Midbrain (tissue), 1 donor: Measurements from ENCODE around the gene ERVK3-1.

Source experiments
- DNase-seq: peaks from one replicate; lab custom pipeline; 2025; lab: John Stamatoyannopoulos, UW

The ERVK3-1 gene

DNA sequence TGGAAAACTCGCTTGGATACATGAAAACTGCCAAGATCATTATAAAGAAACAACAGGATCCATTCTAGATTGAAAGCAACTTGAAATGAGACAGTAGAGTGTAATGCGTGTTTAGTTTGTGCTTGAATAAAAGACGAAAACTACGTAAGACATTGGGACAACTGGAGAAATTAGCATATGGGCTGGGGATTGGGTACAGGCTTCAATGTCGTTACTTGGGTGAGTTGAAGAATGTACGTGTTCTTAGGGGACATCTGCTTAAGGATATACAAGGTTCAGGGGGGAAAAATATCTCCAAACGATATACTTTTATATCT lies 471 bp upstream of the ERVK3-1 start:
- no peak for DNase-seq

DNA sequence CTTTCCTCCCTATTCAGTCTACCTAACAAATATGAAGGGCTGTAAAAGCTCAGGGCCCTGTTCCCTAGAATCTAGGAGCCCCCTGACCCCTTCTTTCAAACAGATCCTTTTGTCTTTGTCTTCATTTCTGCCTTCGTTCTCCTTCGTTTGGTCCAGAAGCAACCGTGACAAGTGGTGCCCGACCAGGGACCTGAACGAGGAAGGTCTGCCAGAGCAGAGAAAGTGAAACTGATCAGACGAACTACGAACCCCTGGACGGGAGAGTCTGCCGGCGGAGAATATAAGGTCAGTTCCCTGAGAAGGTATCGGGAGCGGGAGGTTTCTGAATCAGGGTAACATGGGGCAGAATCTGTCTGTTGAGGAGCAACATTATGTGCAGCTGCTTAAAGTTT lies 751 bp downstream of the ERVK3-1 start:
- DNase-seq = no peak

DNA sequence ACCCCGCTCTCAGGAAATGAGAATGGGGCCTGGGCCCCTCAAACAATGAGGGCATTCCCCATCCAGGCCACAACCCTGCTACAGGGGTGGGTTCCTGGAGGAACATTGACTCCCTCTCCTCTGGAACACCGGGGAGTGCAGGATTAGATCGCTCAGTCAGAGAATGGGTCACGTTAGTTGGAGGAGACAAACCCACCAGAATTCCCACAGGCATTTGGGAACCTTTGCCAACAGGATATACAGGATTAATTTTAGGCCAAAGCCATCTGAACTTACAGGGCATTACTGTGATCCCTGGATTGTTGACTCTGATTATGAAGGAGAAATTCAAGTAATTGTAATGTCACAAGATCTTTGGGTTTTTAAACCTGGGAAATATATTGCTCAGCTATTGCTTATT lies 2.6 kb downstream of the ERVK3-1 start:
- no peak for DNase-seq

DNA sequence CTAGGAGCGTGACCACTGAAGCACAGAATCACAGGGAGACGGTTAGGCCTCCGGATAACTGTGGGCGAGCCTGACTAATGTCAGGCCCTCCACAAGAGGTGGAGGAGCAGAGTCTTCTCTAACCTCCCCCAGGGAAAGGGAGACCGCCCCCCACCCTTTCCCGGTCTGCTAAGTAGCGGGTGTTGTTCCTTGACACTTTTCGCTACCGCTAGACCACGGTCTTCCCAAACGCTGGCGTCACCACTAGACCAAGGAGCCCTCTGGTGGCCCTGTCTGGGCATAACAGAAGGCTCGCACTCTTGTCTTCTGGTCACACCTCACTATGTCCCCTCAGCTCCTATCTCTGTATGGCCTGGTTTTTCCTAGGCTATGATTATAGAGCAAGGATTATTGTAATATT lies 5.5 kb downstream of the ERVK3-1 start:
- peak; percentile 14 for DNase-seq

DNA sequence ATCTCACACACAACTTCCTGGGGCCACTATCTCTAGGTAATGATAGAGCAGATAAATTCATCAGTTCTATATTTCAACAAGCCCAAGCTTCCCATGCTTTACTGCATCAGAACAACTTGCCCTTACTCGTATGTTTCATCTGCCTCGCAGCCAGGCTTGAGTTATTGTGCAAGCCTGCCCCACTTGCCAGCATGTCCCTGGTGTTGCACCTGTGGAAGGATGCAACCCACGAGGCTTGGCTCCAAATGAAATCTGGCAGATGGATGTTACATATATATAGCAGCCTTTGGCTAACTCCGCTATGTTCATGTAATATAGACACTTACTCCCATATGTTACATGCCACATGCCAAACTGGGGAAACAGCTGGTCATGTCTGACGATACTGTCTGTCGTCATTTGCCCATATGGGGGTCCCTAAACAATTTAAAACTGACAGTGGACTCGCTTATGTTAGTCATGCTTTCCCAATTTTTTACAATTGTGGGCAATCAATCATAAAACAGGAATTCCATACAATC lies 6.2 kb downstream of the ERVK3-1 start:
- DNase-seq = no peak

DNA sequence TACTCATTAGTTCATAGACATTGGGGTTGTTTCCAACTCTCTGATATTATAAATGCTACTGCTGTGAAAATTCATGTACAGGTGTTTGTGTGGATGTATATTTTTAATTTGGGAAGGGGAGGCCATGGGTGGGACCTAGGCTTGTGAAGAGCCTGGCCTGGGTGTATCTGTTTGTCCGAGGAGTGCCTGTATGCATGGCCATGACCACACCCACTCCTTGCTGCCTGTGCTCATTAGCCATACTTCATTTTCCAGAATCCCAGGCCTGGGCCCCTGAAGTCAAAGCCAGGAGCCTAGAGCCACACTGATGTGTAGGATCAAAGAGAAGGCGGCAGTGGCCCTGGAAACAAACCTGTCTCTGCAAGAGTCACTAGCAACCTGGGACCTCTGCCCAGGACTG lies 10.4 kb downstream of the ERVK3-1 start:
- no peak for DNase-seq

DNA sequence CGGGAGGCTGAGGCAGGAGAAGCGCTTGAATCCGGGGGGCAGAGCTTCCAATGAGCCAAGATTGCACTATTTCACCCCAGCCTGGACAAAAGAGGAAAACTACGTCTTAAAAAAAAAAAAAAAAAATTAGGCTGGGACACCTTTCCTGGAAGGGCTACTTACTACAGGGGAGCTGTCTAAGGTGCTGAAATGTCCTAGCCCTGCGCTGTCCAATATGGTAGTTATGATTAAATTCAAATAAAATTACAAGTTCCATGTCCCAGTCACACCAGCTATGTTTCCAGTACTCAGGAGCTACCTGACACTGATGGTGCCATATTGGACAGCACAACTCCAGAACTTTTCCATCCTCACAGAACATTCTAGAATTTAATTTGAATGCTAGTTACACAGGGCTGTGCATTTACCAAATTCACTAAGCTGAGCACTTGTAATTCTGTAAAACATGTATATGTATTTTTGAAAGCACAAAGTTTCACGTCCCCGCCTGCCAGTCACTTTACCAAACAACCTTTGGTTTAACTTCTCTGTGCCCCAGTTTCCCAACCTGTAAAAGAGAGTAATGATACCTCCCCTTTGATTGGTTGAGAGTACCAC lies 12.4 kb downstream of the ERVK3-1 start:
- DNase-seq = no peak

DNA sequence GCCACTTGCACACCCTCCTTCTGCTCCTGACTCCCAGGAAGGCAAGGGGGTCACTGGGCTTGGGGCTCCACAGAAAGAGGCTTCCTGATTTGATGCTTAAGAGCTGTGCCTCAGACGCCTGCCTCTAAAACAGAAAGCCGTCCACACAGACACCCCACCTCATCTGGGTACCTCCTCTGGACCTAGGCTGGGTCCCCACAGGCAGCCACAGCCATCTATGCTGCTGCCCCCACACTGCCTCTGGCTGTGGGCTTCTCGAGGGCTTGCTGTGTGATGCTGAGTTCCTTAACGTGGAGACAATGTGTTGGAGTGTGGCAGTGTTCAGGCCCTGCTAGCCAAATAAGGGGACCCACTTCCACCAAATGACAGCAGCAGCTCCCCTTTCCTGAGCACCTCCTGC lies 13.1 kb downstream of the ERVK3-1 start:
- no peak for DNase-seq

DNA sequence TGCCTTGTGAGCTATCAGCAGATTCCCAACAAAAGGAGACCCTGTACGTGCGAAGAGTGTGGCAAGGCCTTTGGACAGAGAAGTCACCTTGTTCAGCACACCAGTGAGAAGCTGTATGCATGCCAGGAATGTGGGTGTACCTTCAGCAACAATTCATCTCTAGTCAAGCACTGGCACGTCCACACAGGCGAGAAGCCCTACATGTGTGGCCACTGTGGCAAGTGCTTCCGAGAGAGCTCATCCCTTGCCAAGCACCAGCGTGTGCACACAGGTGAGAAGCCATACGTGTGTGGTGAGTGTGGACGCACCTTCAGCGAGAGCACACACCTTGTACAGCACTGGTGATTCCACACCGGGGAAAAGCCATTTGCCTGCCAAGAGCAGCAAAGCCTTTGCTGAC lies 14.1 kb downstream of the ERVK3-1 start:
- DNase-seq = no peak

DNA sequence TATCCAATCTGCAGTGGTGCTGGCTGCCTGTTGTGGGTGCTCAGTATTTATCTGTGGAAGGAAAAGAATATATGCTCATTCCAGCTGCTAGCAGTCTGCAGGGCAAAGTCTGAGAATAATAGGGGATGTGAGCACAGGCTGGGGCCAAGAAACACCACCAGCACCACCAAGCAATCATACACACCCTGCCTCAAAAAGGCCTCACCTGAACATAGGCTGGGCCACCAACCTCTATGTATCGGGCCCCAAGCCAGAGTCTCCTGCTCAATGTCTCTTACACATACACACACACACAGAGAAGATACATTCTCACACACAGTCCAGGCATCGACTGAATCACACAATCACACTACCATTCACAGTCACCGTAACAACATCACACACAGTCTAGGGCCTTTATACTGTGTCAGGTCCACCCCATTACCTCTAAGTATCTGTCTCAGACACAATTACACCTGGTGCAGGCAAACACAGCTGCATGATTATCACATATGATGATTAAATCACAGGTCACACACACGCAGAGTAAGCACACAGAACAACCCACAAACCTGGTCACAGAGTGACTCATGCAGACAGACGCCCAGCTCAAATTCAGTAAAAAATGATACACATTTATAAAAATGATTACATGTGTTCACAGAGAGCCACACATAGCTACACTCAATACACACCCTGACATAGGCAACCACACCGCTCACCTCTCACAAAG lies 20.3 kb downstream of the ERVK3-1 start:
- no peak for DNase-seq

DNA sequence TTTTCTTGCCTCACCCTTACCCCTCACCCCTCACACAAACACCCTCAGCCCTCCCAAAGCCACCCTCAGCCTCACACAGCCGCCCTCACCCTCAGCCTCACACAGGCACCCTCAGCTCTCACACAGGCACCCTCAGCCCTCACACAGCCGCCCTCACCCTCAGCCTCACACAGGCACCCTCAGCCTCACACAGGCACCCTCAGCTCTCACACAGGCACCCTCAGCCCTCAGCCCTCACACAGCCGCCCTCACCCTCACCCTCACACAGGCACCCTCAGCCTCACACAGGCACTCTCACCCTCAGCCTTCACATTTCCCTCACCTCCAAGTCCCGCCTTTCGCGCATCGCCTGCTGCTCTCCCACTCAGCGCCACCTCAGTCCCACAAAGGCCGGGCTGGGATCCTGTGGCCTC lies 21.3 kb downstream of the ERVK3-1 start:
- no peak for DNase-seq

DNA sequence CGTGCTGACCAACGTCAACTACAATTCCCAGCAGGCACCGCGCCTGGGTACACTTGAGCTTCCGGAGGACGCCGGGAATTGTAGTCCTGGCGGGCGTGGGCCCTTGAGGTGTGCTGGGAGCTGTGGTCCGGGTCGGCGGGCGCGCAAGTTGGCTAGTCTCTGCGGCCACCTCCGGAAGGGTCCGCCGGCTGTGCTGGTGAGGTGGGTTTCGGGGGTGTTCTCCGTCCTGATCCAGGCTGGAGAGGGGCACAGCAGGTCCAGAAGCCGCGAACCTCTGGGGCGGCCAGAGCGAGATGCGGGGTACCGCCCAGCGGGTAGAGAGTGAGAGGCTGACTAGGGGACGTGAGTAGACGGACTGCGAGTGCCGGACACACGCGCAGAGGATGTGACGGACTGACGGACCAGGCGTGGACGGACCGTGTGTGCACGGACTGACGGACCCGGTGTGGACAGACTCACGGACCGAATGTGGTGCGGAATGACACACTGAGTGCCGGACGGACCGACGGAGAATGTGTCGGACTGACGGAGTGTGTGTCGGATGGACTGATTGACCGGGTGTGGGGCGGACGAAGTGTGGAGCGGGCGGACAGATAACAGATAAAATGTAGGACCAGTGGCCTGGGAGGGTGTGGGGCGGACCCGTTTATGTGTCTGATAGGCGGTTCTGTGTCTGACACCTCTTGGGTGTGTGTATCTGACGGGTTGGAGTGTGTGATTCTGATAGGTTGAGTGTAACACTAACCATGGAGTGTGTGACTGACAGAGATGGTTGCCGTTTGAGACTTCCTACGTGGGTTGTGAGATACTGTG lies 21.9 kb downstream of the ERVK3-1 start, which contains the start of gene ZSCAN22:
ZSCAN22 (plus strand) TSS at position 81 of the 813 bp plus-strand sequence. CDS start 7,809 bp downstream, outside the sequence.
- DNase-seq = peak; percentile 98

DNA sequence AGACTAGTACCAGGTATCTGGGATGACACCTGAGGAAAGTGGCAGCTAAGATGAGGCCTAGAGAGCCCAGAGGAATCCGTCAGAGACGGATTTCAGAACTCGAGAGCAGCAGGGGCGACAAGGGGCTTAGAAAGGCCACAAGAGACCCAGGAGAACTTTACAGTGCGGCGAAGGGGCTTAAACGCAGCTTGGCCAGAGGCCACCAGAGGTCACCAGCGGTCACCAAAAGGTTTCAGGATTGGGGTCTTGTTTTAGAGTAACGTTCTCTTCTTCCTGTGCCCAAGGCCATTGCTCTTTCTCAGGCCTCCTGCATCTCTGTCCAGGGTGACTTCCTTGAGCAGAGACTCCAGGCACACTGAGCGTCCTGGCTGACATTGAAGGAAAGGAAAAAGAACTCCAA lies 23.8 kb downstream of the ERVK3-1 start:
- DNase-seq = no peak

DNA sequence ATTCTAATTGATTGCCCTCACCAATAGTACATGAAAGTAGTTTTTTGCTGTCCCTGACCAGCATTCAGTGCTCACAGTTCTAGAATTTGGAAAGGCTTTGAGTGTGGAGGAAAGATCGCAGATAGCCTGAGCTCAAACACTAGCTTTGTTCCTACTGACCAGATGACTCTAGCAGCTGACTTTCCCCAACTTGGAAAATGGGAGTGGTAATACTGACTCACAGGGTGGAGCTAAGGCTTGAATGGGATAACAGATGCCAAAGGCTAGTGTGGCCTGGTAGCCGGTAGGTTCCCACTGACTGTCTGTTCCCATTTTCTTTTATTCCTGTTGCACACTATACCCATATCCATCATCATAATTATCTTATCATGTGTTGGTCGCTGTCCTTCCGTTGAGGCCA lies 25.3 kb downstream of the ERVK3-1 start:
- peak; percentile 84 for DNase-seq

DNA sequence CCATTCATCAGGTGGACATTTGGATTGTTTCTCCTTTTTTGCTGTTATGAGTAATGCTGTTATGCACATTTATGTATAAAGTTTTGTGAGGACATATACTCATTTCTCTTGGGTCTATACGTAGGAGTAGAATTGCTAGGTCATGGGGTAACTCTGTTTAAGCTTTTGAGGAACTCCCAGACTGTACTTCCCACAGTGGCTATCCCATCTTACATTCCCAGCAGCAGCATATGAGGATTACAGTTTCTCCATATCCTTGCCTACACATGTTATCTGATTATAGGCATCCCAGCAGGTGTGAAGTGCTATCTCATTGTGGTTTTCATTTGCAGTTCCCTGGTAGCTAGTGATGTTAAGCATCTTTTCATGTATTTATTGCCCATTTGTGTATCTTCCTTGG lies 27.5 kb downstream of the ERVK3-1 start:
- DNase-seq = no peak

DNA sequence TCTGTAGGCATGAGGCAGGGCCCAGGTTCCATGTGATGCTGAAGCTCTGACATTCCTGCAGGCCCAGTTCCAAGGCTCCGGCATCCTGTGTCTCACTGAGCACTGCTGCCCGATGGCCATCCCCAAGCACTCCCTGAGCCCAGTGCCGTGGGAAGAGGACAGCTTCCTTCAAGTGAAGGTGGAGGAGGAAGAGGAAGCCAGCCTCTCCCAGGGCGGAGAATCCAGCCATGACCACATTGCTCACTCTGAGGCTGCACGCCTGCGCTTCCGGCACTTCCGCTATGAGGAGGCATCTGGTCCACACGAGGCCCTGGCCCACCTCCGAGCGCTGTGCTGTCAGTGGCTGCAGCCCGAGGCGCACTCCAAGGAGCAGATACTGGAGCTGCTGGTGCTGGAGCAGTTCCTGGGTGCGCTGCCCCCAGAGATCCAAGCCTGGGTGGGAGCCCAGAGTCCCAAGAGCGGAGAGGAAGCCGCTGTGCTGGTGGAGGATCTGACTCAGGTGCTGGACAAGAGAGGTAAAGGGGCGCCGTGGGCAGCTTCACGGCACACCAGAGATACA lies 29.6 kb downstream of the ERVK3-1 start:
- DNase-seq = no peak

DNA sequence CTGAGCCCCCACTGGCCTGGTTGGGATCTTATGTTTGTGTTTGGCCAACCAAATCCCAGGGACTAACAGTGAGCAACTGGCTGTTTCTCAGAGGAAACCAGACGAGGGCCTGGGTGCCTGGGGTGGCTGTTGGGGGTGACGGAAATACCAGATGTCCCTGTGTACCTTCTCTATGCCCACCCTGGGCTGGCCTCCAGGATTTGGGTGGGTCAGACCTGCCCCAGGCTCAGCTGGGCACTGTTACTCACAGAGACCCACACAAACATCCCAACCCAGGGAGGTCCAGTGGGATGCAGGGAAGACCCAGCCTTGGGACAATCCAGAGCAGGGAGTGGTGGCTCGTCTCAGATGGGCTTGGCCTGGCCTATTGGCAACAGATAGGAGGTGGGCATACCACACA lies 30.5 kb downstream of the ERVK3-1 start:
- no peak for DNase-seq

DNA sequence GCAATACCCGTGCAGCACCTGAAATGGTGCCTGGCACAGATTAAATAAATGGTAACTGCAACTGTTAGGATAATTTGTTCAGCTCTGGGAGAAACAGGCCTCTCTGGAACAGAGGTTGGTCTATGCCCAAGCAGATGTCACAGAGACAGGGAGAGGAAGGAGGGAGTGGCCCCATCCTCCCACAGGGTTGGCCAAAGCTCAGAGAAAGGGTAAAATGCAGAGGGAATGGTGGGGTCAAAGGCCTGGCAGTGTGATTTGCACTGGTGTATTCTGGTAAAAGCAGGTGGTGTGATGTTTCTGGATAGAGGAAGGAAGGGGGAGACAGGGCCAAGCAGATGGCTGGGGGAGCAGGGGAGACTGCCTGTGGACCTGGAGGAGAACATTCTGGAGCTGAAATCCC lies 31.0 kb downstream of the ERVK3-1 start:
- no peak for DNase-seq

DNA sequence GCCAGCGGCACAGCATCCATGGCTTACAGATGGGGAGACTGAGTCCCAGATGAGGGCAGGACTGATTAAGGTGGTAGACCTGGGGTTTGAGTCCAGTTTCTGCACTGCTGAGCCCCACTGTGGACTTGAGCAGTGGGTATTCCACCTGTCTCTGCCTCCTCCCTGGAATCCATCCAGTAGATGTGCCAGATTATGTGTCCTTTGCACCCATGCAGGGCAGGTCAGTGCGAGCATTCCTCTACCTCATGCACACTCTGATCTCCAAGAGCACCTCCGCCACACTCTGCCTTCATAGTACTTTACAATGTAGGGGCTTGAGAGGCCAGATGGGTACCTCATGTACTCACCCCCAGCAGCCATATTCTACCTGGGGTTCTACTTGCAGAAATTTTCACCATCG lies 31.6 kb downstream of the ERVK3-1 start:
- DNase-seq = no peak

DNA sequence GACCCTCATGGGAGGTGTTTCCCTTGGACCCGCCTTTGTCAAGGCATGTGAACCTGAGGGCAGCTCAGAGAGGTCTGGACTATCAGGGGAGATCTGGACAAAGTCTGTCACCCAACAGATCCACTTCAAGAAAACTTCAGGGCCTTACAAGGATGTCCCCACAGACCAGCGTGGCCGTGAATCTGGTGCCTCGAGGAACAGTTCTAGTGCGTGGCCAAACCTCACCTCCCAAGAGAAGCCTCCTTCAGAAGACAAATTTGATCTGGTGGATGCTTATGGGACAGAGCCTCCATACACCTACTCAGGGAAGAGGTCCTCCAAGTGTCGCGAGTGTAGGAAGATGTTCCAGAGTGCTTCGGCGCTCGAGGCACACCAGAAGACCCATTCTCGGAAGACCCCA lies 33.2 kb downstream of the ERVK3-1 start:
- no peak for DNase-seq

DNA sequence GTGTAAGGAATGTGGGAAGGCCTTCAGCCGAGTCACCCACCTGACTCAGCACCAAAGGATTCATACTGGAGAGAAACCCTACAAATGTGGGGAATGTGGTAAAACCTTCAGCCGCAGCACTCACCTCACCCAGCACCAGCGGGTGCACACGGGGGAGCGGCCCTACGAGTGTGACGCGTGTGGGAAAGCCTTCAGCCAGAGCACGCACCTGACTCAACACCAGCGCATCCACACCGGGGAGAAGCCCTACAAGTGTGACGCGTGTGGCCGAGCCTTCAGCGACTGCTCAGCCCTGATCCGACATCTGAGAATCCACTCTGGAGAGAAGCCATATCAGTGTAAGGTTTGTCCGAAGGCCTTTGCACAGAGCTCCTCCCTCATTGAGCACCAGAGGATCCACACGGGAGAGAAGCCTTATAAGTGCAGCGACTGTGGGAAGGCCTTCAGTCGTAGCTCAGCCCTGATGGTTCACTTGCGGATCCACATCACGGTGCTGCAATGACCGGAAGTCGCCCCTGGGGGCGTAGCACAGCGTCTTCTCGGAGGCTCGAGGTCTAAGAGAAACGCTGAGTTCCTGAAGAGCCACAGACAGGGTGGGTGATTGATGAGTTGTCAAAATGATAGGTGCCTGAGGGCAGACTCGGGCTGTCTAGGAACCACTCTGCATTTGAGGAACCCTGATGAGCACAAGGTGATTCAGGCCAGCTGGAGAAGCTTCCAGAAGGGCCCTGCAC lies 33.8 kb downstream of the ERVK3-1 start:
- no peak for DNase-seq

DNA sequence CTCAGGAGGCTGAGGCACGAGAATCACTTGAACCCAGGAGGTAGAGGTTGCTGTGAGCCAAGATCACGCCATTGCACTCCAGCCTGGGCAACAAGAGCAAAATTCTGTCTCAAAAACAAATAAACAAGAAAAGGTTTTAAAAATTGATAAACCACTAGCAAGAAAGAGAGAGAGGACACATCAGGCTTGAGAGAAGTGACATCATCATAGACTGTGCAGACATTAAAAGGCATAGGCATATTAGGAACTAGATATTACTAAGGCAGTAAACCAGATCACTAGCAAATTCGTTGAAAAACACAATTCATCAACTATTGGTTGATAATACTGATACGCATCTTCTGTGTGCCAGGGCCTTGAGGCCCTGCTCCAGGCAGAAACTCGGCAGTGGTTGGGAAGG lies 40.4 kb downstream of the ERVK3-1 start:
- no peak for DNase-seq
